ENCODE results near the gene LCNL1.

DNA sequence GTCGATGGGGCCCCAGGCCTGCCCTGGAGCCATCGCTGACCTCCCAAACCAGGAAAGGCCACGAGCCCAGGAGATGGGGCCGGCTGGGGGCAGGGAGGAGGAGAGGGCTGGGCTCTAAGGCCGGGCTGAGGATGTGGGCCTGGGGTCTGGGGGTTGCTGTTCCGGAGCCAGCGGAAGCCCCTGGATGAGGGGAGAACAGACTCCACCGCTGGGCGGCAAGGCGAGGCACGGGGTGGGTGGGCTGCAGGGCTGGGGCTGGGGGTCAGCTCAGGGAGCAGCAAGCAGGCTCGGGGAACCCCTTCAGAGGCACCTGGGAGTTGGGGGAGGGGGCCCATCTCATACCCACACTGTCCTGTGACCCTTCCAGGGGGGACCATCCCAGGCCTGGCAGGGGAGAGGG, 19.0 kb upstream of the LCNL1 start:
- TF ChIP-seq, protein P1, sequence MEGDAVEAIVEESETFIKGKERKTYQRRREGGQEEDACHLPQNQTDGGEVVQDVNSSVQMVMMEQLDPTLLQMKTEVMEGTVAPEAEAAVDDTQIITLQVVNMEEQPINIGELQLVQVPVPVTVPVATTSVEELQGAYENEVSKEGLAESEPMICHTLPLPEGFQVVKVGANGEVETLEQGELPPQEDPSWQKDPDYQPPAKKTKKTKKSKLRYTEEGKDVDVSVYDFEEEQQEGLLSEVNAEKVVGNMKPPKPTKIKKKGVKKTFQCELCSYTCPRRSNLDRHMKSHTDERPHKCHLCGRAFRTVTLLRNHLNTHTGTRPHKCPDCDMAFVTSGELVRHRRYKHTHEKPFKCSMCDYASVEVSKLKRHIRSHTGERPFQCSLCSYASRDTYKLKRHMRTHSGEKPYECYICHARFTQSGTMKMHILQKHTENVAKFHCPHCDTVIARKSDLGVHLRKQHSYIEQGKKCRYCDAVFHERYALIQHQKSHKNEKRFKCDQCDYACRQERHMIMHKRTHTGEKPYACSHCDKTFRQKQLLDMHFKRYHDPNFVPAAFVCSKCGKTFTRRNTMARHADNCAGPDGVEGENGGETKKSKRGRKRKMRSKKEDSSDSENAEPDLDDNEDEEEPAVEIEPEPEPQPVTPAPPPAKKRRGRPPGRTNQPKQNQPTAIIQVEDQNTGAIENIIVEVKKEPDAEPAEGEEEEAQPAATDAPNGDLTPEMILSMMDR (optimal IDR thresholded peaks at IDR 0.05 in 1 of 3, IDR thresholded peaks at IDR 0.05 in 1 of 3, conservative IDR thresholded peaks at IDR 0.05 in 1 of 3; ENCODE audit: extremely low read depth in 1 of 3, insufficient read depth in 2 of 3, low read length in 3 of 3) = no peak
- TF ChIP-seq EZH2 (IDR thresholded peaks at IDR 0.05; ENCODE audit: low read length) = no peak
